Right renal pelvis (tissue), 4 donors: ENCODE data around the gene SYT17. TPM values are rescaled to one million over a fixed set of nuclear protein-coding genes. Genes with fewer than 3 reads are reported as not detected.
"Not testable (repeated sequence)": the region's sequence is repeated elsewhere in the genome, so short reads cannot be mapped to it uniquely, and the experiment has no call there.

Experiments
- DNase-seq, 4 donors: peaks; one replicate each; pipeline ENCODE4 v3.0.0-alpha.2; 2013; ENCODE audit warnings: low read depth in 4 of 4, low spot score in 3 of 4, missing footprints in 1 of 4
- polyA plus RNA-seq, 4 donors: library from polyadenylated mRNA; unstranded; fragments of 120-200 nt; gene quantifications; one replicate each; pipeline ENCODE4 v1.2.1, GENCODE V29; 2013; ENCODE audit not compliant: insufficient read length in 4 of 4

The SYT17 gene
- polyA plus RNA-seq, 4 donors, result 8.7 to 10.5 (median 9.2) TPM

DNA sequence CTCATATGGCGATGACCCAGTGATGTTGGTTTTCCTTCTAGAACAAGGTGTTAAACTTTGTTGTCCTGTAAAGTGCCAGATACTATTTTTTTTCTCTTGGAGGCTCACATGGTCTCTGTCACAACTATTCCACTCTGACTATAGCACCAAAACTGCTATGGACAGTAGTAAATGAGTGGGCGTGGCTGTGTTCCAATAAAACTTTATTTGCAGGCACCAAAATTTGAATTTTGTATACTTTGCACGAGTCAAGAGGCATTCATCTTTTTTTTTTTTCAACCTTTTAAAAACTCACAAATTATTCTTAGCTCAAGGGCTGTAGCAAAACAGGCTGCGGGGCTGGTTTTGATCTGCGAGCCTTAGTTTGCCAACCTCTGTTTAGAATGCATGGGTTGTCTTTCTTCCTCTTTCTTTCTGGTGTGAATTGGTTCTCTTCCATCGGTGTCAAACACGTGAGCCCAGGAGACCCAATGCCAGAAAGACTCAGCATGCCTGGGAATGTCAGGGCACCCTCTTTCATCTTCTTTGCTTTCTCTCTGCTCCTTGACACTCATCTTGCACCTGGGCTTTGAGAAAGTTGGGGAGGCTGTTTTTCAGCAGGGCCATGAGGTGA is 2.1 kb downstream of the SYT17 start:
- no peak for DNase-seq

DNA sequence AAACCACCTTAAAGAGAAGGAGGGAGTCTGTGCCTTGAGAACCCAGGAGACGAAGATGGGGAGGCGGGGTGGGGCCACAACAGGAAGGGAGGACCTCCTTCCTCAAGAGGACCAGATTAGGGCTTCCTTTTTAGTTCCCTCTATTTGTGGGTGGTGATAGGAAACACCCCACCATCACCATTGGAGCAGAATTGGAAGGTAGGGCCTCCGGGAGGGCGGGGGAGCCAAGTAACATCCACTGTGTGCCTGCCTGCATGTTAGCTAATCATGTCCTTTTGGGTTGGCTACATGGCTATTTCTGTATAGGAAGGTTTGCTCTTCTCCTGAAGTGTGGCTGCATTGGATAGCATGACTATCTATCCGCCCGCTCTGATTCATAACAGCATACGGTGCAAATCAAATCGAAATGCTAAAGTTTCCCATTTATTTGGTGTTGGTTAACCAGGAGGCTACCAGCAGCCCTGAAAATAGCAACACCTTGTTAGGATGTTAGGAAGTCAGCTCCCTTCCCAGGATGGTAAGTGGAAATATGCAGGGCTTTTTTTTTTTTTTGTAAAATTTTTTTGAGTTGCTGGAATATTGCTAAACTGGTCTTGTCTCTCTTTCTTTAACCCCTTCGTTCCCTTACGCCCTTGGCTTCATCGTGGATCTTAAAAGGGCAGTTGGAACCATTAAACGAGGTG is 4.2 kb downstream of the SYT17 start:
- DNase-seq, result no peak

DNA sequence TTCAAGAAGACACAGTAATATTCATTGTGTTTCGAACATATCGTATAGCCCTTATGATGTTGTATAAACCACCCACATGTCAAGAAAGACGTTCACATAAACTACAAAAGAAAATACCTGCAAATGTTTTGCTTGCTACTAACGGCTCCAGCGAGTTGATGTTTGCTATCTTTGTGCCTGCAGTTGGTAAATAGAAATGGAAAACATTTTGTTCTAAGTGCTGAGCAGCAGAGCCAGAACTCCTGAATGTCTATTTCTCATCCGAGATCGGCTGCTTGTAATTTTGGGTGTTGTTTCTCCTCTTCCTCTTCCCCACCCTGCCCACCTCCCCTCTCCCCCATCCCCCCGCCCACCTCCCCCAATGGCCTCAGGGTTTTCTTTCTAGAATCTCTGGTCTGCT is 5.0 kb downstream of the SYT17 start:
- no peak for DNase-seq

DNA sequence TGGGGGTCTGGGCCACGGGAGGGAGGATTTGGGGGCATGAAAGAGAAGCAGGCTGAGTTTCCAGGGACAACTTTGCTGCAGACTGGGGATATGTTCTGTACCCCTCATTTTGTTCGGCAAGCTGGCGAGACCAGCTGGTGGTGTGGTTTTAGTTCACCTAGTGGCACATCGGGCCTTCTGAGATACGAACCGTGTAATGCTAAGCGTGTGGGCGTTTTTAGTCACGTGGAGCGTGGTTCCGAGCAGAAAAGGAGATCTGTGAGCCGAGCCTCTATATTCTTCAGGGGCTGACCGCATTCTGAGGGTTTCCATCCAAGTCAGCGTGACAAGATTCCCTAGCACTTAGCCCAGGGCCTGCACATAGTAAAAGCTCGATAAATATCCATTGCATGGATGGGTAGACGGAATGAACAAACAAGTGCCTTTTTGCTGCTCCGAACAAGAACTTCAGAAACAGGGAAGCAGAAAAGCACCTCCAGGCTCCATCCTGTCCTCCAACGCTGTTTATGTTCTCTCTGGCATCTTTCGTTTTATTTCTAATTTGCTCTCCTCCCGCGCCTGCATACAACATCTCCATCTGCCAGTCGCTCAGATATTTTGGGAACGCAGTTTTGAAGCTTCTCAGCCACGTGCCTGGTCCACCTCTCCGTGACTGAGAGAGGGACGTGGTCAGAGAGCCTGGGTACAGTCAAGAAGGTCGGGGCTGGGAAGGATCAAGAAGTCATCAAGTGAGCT is 5.8 kb downstream of the SYT17 start:
- DNase-seq, result no peak

DNA sequence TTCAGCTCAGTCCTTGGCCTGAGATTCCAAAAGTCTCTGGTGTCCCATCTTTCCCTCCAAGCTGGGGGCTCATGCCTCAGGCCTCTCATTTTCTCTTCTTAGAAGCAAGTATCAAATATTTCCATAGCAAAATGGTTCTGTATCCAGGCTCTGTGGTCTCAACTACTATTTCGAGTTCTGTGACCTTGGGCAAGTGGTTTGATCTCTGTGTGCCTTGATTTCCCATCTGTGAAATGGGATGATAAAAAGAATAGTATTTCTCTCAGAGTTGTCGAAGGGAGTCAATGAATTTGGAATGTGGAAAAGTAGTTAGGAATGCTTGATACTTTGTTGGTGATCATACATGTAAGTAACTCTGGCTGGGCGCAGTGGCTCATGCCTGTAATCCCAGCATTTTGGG is 6.4 kb downstream of the SYT17 start:
- no peak for DNase-seq

DNA sequence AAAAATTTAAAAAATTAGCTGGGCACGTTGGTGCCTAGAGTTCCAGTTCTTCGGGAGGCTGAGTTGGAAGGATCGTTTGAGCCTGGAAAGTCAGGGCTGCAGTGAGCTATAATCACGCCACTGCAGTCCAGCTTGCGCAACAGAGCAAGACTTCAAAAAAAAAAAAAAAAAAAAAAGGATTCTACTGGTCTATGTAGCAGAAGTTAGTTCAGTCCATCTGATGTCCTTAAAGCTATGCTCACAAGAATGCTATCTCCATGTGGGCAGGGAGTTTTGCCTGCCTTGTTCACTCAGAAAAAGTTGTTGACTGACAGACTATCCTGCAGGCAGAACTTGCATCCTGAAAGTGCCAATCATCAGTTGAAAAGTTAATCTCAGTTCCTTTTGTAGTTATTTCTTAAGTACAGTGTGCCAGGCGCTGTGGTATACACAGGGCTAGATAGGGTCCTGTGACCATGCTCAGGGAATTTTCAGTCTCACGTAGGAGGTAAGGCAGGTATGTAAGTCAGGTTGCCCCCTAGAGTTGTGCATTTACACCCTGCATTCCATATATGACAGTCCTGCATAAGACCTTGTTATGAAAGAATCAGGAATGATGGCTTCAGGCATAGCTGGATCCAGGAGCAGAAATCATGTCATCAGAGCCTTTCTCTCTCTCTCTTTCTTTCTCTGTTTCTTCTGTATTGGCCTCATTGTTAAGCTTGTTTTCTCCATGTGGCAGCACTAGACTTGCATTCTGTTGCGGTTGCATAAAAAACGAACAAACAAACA is 7.6 kb downstream of the SYT17 start:
- DNase-seq, result no peak

DNA sequence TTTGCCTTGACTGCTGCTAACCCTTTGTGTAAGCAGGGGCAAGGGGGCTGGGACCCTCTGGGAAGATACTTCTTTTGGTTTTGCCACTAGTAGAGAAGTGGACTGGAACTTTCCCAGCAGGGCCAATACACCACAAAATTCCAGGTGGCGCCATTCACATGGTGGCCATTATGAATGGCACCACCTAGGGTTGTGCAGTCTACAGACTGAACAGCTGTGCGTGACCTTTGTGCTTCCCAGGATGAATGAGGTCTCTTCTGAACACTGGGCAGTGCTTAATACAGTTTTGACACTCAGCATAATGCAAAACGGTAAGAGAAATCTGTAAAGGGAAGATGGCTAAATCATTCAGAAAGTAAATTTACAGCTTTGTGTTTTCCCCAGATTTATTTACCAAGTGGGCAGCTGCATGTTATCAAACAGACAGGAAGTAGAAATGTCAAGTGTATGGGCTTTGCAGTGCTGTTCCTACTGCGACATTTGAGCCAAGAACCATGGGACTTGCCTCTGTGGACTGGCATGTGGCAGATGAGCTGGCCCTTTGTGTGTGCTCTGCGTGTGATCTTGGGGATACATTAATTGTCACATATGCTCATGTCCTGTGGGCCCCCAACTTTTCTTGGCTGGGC is 9.2 kb downstream of the SYT17 start:
- DNase-seq, result no peak

DNA sequence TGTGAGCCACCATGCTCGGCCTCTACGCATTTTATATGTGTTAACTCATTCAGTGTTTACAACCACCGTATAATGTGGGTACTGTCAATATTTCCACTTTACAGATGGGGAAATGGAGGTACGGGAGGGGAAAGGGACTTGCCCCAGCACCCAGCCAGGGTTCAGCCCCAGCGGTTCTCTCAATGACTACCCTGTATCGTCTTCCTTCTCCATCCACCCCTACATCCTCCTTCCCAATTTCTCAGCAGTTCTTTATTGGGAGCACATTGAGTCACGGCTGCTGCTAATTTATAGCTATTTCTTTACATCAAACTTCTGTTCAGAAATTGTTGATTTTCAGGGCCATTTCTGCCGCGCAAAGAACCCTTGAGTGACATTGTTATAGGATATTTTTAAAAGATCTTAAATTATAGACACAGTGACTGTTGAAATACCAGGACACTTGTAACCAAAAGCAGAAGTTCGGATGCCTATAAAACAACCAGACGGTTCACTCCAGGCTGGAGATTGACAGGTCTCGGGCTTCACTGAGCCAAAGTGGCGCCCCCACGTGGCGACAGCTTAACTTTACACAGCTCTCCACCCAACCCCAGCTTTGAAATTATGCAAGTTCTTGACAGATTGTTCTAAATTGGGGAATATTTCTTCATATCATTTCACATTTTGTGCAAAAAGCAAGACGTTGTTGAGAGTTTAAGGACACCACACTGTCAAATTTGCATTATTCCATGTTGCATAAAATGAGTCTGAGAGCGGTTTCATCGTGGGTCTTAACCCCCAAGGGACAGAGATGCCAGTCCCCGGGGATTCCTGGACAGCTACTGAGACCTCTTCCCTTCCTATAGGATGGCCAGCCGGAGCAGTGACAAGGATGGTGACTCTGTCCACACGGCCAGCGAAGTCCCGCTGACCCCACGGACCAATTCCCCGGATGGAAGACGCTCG is 11.8 kb downstream of the SYT17 start:
- DNase-seq, result peak in 1 of 4 donors; percentile 32

DNA sequence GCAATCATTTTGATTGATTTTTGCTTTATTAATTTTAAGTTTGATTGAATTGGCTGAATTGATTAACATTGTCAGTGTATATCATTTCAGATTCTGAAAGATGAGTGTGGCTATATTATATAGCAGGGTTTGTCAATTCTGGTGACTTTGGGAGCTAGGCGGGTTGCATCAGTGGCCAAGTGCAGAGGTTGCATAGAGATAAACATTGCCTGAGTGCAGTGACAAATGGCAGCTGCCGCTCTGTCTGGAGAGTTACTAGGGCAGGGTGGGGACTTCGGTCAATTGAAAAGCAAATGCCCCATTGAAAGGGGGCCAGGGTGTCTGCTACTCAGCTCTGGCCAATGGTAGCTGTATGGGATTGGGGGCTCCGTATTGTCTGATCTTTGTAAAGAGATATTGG is 12.7 kb downstream of the SYT17 start:
- no peak for DNase-seq

DNA sequence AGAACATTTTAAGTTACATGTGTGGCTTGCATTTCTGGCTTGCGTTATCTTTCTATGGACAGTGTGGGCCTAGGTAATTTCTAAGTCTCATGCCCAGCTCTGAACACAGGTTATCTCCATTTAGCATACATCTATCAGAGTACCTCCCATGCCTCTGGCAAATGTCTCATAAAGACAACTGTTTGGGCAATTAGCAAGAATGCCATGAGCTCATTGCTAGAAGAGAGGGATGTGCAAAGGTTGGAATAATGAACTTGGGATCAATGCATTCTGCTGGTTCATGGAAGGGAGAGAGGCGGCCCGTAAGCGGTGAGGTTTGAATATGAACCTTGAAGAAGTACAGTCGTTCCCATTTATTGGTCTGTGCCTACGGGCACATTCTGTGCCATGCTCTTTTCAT is 14.4 kb downstream of the SYT17 start:
- no peak for DNase-seq

DNA sequence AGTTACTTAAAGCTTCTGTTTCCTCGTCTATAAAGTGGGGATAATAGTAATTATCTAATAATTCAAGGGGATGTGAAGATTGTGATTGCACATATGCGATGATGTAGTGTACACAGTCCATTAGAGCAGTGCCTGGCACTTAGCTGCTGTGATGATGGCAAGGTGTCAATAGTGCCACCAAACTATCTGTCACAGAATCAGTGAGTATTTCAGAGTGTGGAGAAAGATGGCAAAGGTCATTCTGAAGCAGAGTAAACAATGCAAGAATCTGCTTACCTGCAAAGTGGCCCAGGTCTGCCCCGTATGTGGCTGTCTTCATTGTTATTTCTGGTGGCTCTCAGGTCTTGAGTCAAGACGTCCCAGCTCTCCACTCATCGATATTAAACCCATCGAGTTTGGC is 15.1 kb downstream of the SYT17 start:
- no peak for DNase-seq

DNA sequence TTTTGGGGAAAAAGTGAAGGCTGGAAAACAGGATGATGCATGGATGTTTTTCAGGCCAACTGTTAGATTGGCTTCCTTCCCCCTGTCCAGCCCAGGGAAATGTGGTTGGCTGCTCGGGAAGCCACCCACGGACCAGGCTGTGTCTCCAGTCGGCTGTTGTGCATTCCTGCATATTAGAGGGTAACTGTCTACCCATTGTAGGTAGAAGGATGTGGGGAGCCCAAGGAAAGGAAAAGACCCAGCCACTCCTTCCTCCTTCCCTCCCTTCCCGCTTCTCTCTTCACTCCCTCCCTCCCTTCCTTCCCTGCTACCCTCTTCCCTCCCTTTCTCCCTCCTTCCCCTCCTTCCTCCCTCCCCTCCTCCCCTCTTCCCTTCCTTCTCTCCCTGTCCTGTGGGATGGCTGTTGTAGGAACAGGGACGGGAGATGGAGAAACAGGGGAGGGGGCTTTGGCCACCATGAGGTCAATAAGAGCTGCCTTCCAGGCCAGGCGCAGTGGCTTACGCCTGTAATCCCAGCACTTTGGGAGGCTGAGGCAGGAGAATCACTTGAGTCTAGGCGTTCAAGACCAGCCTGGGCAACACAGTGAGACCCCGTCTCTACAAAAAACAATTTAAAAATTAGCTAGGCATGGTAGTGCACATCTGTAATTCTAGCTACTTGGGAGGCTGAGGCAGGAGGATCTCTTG is 16.9 kb downstream of the SYT17 start:
- DNase-seq, result no peak

DNA sequence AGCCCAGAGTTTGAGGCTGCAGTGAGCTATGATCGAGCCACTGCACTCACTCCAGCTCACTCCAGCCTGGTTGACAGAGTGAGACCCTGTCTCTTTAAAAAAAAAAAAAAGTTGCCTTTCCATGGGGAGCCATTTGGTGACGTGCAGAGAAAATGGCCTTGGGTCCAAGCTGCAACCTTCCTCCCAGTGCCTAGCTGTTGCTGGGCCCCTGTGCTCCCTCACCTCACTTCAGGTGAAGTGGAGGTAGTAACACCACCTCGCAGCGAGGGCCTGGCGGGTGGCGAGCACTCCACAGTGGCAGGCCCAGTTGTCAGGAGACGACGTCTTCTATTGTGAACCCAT is 17.4 kb downstream of the SYT17 start:
- no peak for DNase-seq

DNA sequence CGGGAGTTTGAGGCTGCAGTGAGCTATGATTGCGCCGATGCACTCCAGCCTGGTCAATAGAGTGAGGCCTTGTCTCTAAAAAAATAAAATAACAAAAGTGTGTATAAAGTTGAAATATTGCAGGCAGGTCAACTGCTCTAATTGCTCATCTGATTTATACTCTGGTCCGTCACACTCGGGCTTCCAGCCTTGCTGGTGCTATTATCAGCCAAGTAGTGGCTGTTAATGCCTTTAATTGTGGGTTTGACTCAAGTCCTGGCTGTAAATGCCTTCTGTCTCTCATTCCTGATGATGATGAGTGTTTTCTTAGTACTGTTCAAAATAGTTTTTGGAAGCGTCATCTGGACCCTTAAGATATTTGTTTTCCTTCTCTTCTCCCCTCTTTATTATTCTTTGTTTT is 18.4 kb downstream of the SYT17 start:
- no peak for DNase-seq

DNA sequence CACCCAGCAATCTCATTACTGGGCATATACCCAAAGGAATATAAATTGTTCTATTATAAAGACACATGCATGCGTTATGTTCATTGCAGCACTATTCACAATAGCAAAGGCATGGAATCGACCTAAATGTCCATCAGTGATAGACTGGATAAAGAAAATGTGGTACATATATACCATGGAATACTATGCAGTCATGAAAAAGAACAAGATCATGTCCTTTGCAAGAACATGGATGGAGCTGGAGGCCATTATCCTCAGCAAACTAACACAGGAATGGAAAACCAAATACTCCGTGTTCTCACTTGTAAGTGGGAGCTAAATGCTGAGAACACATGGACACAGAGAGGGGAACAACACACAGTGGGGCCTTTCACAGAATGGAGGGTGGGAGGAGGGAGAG is 19.9 kb downstream of the SYT17 start:
- DNase-seq, result not testable (repeated sequence)

DNA sequence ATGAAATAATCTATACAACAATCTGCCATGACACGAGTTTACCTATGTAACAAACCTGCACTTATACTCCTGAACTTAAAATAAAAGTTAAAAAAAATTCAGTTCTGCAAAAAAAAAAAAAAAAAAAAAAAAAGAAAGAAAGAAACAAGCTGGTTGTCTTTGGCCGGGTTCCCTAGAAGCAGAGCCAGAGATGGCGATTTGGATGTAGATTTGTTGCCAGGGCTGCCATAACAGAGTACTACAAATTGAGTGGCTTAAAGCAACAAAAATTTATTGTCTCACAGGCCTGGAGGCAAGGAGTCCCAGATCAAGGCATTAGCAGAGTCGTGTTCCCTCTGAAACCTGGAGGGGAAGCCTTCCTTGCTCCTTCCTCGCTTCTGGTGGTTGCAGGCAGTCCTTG is 20.4 kb downstream of the SYT17 start:
- DNase-seq, result no peak

DNA sequence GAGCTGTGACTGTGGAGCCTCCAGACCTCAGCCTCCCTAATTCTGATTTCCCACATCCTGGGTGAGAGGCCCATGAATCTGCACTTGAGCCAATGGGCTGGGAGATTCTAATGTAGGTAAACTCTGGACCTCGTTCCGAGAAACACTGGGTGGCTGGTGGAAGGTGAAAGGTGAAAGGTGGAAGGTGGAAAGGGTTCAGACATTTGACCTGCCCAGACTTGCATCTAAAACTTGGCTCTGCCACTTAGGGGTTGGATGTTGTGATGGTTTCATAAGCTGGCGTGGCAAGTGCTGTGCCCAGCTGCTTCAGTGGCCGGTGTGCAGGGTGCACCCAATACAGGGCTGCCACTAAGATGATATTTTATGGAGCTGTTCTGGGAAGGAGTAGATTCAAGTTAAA is 24.8 kb downstream of the SYT17 start:
- no peak for DNase-seq

DNA sequence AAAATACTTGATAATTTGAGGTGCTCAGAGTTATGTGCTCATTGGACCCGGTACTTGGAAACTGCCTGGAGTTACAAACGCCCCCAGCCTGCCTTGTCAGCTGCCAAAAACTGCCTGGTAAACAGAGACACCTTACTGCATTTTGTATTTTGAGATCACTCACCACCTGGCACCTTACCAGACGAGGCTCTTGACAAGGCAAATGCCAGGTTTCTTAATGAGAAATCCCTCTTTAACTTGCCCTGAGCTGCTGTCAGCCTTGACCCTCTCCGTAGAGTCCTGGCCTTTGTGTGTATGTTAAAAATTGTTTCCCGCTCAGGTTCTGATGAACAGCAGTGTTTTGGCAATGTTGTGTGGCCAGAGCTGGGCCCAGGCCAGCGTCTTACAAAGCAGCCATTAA is 28.8 kb downstream of the SYT17 start:
- DNase-seq, result no peak

DNA sequence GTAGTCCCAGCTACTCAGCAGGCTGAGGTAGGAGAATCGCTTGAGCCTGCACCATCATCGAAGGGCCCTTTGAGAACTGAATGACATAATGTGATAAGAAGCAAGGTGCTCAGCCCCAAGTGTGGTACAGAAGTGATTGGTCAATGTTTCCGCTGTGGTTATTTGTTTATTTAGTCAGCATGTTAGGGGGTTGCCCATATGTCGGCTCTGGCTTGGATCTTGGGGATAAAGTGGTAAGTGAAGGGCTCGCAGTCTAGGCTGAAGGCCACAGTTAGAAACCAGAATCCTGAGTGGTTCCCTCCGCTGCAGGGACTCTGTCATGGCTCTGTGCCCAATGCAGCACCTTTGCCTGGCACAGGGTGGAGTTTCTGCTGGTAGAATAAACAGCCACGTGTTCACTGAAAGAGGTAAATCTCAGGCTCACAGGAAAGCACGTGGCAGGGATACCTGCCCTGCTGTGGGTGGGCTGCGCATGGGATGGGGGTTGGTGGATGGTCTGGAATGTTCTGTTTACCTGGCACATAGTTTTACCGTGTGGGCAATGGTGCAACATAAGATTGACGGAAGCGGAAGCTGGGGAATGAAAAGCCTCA is 35.4 kb downstream of the SYT17 start:
- no peak for DNase-seq
